H7 (cell line): ENCODE results near the gene GAP43. TPM values are rescaled to one million over a fixed set of nuclear protein-coding genes. Genes with fewer than 3 reads are reported as not detected.

Experiments
- DNase-seq: peaks from one replicate; pipeline ENCODE4 v3.0.0; 2012
- H3K27me3 ChIP-seq: 2 replicates; pipeline ENCODE4 v1.6.0; 2011; ENCODE audit warnings: mild to moderate bottlenecking, low read length; ENCODE audit not compliant: control insufficient read depth, insufficient read depth
- H3K36me3 ChIP-seq: replicated peaks from 2 replicates; pipeline ENCODE4 v1.5.1; 2011; ENCODE audit warnings: low read length; ENCODE audit not compliant: control insufficient read depth, insufficient read depth
- H3K4me3 ChIP-seq: 2 replicates; pipeline ENCODE4 v1.5.1; 2011; ENCODE audit warnings: low read depth, mild to moderate bottlenecking, control low read depth, low read length, moderate library complexity; ENCODE audit not compliant: insufficient read depth
- total RNA-seq: library from RNA; depleted of rRNA; stranded (reverse); fragments of >200 nt; shearing (Covaris generic); gene quantifications from 2 replicates; pipeline ENCODE4 v1.2.3, GENCODE V29; 2014

Gene GAP43
- total RNA-seq, 1 experiment from 2014 or later = 24.8 TPM

- Histone ChIP-seq H3K27me3 (no peaks in the 10 kb centered on the region), H3K36me3 (no peaks in the 10 kb centered on the region), H3K4me3 (no peak overlapping the region)
- no peak for DNase-seq
Measured at GRCh38 chr3:115638241-115638640, 14.9 kb downstream of the GAP43 start.

DNA sequence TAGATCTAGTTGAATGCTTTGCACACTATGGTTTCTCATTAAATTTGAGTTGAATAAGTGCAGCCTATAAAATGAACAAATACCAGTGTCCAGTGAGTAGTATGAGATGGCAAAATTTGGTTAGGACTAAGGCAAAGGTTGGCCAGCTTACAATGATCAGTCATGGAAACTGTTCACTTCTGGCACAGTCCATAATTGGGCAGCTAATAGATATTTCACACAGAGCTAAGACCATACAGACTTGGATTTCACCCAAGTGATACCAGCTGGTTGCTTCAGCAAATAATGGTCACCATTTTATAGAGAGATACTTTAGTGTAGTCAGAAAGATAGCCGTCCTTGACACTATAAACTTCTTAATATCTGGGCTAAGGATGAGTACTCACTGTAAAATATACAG, 15.7 kb downstream of the GAP43 start:
- no peak for DNase-seq
- H3K27me3 ChIP-seq = no peaks in the 10 kb centered on the region
- H3K4me3 ChIP-seq = no peak overlapping the region
- H3K36me3 ChIP-seq = no peaks in the 10 kb centered on the region

- Histone ChIP-seq H3K27me3 (no peaks in the 10 kb centered on the region), H3K4me3 (no peak overlapping the region), H3K36me3 (no peaks in the 10 kb centered on the region)
- no peak for DNase-seq
Measured at GRCh38 chr3:115644391-115644790, 21.1 kb downstream of the GAP43 start.

GRCh38 chr3:115646027-115646690, 22.8 kb downstream of the GAP43 start:
- H3K27me3 ChIP-seq = no peaks in the 10 kb centered on the region
- no peak for DNase-seq
- no peak overlapping the region for H3K4me3 ChIP-seq
- no peaks in the 10 kb centered on the region for H3K36me3 ChIP-seq

DNA sequence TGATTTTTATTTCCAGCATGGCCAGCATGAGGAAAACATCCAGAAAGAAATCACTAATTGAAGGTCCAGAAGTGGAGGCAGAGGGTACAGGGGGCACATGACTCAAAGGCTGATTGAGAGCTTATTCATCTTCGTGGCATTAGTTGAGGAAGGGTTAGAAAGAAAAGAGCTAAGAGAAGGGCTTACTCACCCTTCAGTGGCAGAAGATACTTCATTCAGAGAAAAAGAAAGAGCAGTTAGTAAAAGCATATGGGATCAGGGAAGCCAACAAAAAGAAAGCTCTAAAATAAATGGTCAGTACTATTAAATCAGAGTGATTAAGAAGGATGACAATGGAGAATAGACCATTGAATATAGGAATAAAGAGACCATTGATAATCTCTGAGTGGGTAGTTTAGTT, 25.2 kb downstream of the GAP43 start:
- Histone ChIP-seq H3K36me3 (no peaks in the 10 kb centered on the region), H3K4me3 (no peak overlapping the region), H3K27me3 (no peaks in the 10 kb centered on the region)
- no peak for DNase-seq

- Histone ChIP-seq H3K36me3 (no peaks in the 10 kb centered on the region), H3K27me3 (no peaks in the 10 kb centered on the region), H3K4me3 (no peak overlapping the region)
- DNase-seq = no peak
Measured at GRCh38 chr3:115651087-115651486, 27.8 kb downstream of the GAP43 start.

GRCh38 chr3:115651599-115651998, 28.3 kb downstream of the GAP43 start:
- no peaks in the 10 kb centered on the region for H3K27me3 ChIP-seq
- no peak overlapping the region for H3K4me3 ChIP-seq
- no peak for DNase-seq
- H3K36me3 ChIP-seq = no peaks in the 10 kb centered on the region

DNA sequence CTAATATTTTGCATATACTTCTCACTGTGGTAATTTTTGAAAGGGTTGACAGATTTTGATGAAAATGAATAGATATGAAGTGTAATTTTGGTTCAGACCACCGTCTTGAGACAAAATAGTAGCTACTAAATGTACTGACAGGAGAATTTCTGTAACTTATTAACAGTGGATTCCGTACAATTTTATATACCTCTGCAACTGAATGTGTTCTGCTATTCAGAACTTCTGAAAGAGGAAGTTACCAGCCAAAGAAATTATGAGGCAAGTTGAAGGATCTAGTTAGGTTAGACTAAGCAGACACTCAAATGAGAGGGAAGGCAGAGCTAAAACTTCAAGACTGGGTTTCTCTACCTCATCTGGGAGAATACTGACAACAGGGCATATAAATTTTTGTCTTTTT, 29.4 kb downstream of the GAP43 start:
- H3K36me3 ChIP-seq = no peaks in the 10 kb centered on the region
- no peaks in the 10 kb centered on the region for H3K27me3 ChIP-seq
- DNase-seq = no peak

GRCh38 chr3:115655761-115656282, 32.5 kb downstream of the GAP43 start:
- Histone ChIP-seq H3K36me3 (no peaks in the 10 kb centered on the region), H3K4me3 (no peak overlapping the region), H3K27me3 (no peaks in the 10 kb centered on the region)
- DNase-seq = no peak

More for the DNA sequence above, 29.4 kb downstream of the GAP43 start:
- no peak overlapping the region for H3K4me3 ChIP-seq

DNA sequence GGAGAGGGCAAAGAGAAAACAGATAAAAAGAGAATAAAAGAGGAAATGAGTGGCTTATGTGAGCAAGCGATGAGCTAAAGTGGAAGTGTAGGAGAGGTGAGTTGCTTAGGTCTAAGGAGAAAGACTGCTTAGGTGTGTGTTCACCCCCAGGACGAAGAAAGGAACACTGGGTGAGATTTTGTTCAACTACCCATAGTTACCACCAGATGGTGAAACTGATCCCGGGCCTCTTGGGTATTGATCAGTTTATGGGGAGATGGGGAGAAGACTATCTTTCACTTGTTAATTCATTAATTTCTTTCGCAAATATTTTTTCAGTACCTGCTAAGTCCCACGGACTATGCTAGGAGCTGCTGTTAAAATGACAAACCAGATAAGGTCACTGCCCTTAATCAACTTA, 33.9 kb downstream of the GAP43 start:
- no peaks in the 10 kb centered on the region for H3K36me3 ChIP-seq
- DNase-seq = peak; percentile 33
- H3K4me3 ChIP-seq = no peak overlapping the region
- no peaks in the 10 kb centered on the region for H3K27me3 ChIP-seq

DNA sequence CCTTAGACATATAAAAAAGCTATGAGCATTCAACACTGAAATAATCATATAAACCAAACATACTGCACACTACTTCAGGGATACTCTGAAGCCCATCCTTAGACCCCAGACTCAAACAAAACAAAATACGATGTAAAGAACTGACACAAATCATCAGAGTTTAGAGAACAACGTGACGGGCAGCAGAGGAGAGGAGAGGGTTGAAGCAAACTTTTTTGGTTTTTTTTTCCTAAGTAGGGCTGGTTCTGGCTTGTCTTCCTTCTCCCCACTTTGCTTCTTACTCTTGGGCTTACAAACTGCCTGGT, 34.7 kb downstream of the GAP43 start:
- DNase-seq = no peak

GRCh38 chr3:115658337-115659181, 35.2 kb downstream of the GAP43 start:
- Histone ChIP-seq H3K4me3 (peak overlapping the region; percentile 56), H3K36me3 (no peaks in the 10 kb centered on the region), H3K27me3 (no peaks in the 10 kb centered on the region)
- peak; percentile 80 for DNase-seq

More for the DNA sequence above, 34.7 kb downstream of the GAP43 start:
- peak overlapping the region; percentile 56 for H3K4me3 ChIP-seq
- H3K27me3 ChIP-seq = no peaks in the 10 kb centered on the region
- no peaks in the 10 kb centered on the region for H3K36me3 ChIP-seq

- Histone ChIP-seq H3K27me3 (no peaks in the 10 kb centered on the region), H3K4me3 (no peak overlapping the region; the same call in 1 of the 2 replicates), H3K36me3 (no peaks in the 10 kb centered on the region)
- DNase-seq = no peak
Measured at GRCh38 chr3:115659253-115660220, 36.2 kb downstream of the GAP43 start.

GRCh38 chr3:115660646-115661337, 37.5 kb downstream of the GAP43 start:
- H3K27me3 ChIP-seq = no peaks in the 10 kb centered on the region
- no peak for DNase-seq
- H3K4me3 ChIP-seq = no peak overlapping the region
- no peaks in the 10 kb centered on the region for H3K36me3 ChIP-seq
